SK-N-SH treated with all-trans-retinoic acid at 6 μM for 48 hours (cell line): ENCODE results near the gene NBAS.

ENCODE experiments used
- ATAC-seq: fragments of 200-7000 bp; cut with Tn5 transposase; 3 replicates; pipeline ENCODE4 v1.9.1; 2020; ENCODE audit warnings: mild to moderate bottlenecking, moderate library complexity
- ARNTL ChIP-seq: fragments of 450-650 bp; formaldehyde crosslinking; IDR thresholded peaks from 2 replicates; pipeline ENCODE4 v1.5.0; 2020; ENCODE audit warnings: low read depth, mild to moderate bottlenecking, moderate library complexity, borderline replicate concordance
- BACH2 ChIP-seq: fragments of 250-450 bp; sonication (Bioruptor Pico); IDR thresholded peaks from 2 replicates; pipeline ENCODE4 v1.9.0; 2021; ENCODE audit warnings: mild to moderate bottlenecking, borderline replicate concordance
- CREB5 ChIP-seq: fragments of 250-450 bp; sonication (Bioruptor Pico); IDR thresholded peaks from 2 replicates; pipeline ENCODE4 v1.5.1; 2020; ENCODE audit warnings: low read depth, mild to moderate bottlenecking, moderate library complexity
- CSDC2 ChIP-seq: fragments of 250-450 bp; sonication (Bioruptor Pico); IDR thresholded peaks from 2 replicates; pipeline ENCODE4 v1.5.0; 2020; ENCODE audit warnings: mild to moderate bottlenecking, moderate library complexity
- ESRRG ChIP-seq: fragments of 250-450 bp; sonication (Bioruptor Pico); IDR thresholded peaks from 2 replicates; pipeline ENCODE4 v1.6.1; 2021; ENCODE audit warnings: mild to moderate bottlenecking
- GLIS3 ChIP-seq: fragments of 250-450 bp; sonication (Bioruptor Pico); IDR thresholded peaks from 2 replicates; pipeline ENCODE4 v1.5.0; 2020; ENCODE audit warnings: mild to moderate bottlenecking, moderate library complexity
- ISL1 ChIP-seq: fragments of 250-450 bp; sonication (Bioruptor Pico); IDR thresholded peaks from 2 replicates; pipeline ENCODE4 v2.1.2; 2022; ENCODE audit warnings: mild to moderate bottlenecking, moderate library complexity
- OSR1 ChIP-seq: fragments of 250-450 bp; sonication (Bioruptor Pico); IDR thresholded peaks from 2 replicates; pipeline ENCODE4 v1.8.0; 2022; ENCODE audit warnings: moderate library complexity, mild to moderate bottlenecking, inconsistent platforms
- PATZ1 ChIP-seq: fragments of 250-450 bp; sonication (Bioruptor Pico); IDR thresholded peaks from 2 replicates; pipeline ENCODE4 v1.8.0; 2020; ENCODE audit warnings: mild to moderate bottlenecking, moderate library complexity, borderline replicate concordance
- POU6F1 ChIP-seq: fragments of 250-450 bp; sonication (Bioruptor Pico); IDR thresholded peaks from 2 replicates; pipeline ENCODE4 v1.8.0; 2021; ENCODE audit warnings: low read depth, mild to moderate bottlenecking, moderate library complexity, borderline replicate concordance
- PPARA ChIP-seq: fragments of 250-450 bp; sonication (Bioruptor Pico); IDR thresholded peaks from 2 replicates; pipeline ENCODE4 v1.5.0; 2020; ENCODE audit warnings: mild to moderate bottlenecking, borderline replicate concordance
- TCF4 ChIP-seq: fragments of 250-450 bp; sonication (Bioruptor Pico); IDR thresholded peaks from 2 replicates; pipeline ENCODE4 v1.8.0; 2021; ENCODE audit warnings: mild to moderate bottlenecking, moderate library complexity, borderline replicate concordance
- TOX ChIP-seq: fragments of 250-450 bp; sonication (Bioruptor Pico); IDR thresholded peaks from 2 replicates; pipeline ENCODE4 v1.8.0; 2021; ENCODE audit warnings: mild to moderate bottlenecking, moderate library complexity, borderline replicate concordance
- TSHZ2 ChIP-seq: fragments of 250-450 bp; sonication (Bioruptor Pico); IDR thresholded peaks from 2 replicates; pipeline ENCODE4 v1.5.0; 2020; ENCODE audit warnings: mild to moderate bottlenecking, moderate library complexity
- ZC3H10 ChIP-seq: fragments of 250-450 bp; sonication (Bioruptor Pico); IDR thresholded peaks from 2 replicates; pipeline ENCODE4 v1.5.1; 2021; ENCODE audit warnings: mild to moderate bottlenecking, moderate library complexity
- ZFP3 ChIP-seq: fragments of 250-450 bp; sonication (Bioruptor Pico); IDR thresholded peaks from 2 replicates; pipeline ENCODE4 v1.5.0; 2020; ENCODE audit warnings: mild to moderate bottlenecking, moderate library complexity
- ZFP30 ChIP-seq: fragments of 450-650 bp; formaldehyde crosslinking; IDR thresholded peaks from 2 replicates; pipeline ENCODE4 v1.5.0; 2022; ENCODE audit warnings: mild to moderate bottlenecking, moderate library complexity
- ZNF565 ChIP-seq: fragments of 450-650 bp; formaldehyde crosslinking; conservative IDR thresholded peaks from 2 replicates; pipeline ENCODE4 v1.5.0; 2020; ENCODE audit warnings: low read depth, mild to moderate bottlenecking, moderate library complexity
- ZNF70 ChIP-seq: fragments of 450-650 bp; formaldehyde crosslinking; IDR thresholded peaks from 2 replicates; pipeline ENCODE4 v1.5.0; 2020; ENCODE audit warnings: mild to moderate bottlenecking, moderate library complexity
- ZNF8 ChIP-seq: fragments of 450-650 bp; formaldehyde crosslinking; IDR thresholded peaks from 2 replicates; pipeline ENCODE4 v1.5.0; 2020; ENCODE audit warnings: mild to moderate bottlenecking, moderate library complexity
- TF ChIP-seq, protein P1 (sequence below): fragments of 250-450 bp; sonication (Bioruptor Pico); IDR thresholded peaks from 2 replicates; pipeline ENCODE4 v1.5.1; 2021; ENCODE audit warnings: mild to moderate bottlenecking, moderate library complexity

The NBAS gene

DNA sequence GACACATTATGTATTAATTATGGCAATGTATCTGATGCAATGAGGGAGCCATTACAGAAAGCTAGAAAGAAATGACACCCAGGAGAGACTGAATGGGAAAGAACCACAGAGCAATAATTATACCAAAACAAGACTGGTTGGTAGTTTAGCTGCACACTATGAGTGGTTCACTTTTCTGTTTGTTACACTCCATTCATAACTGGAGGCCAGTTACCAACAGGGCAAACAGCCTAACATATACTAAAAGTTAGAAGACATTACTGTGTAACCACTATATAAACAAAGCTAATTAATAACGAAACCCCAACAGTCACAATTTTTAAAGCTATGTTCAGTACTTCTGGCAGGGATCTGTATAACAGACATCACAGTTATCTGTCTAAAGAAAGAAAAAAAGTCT, 49.4 kb downstream of the NBAS start:
- TF ChIP-seq TCF4 (CRISPR knock-in tag) (no peak), ESRRG (no peak)
- ATAC-seq: no peak

DNA sequence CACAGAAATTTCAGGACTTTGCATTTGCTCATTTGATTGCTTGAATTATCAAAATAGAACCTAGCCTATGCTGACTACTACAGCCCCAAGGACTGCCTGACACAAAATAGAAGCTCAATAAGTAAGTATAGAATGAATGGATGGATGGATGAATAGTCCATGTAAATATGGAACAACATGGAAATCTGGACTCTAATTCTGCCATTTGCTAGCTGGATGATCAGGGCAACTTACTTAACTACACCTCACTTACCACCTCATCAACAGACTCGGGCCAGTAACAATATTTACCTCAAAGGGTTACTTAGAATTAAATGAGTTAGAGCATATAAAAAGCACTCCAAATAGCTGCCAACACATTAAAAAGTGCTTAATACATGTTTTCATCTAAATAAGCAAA, 50.6 kb downstream of the NBAS start:
- no peak for ATAC-seq
- TF ChIP-seq OSR1: no peak
- TF ChIP-seq ZNF70 (CRISPR knock-in tag): no peak
- no peak for TF ChIP-seq CREB5 (CRISPR knock-in tag)
- TF ChIP-seq ARNTL: no peak
- TF ChIP-seq ZC3H10 (CRISPR knock-in tag): no peak
- no peak for TF ChIP-seq ZNF565 (CRISPR knock-in tag)
- TF ChIP-seq GLIS3 (CRISPR knock-in tag): no peak
- no peak for TF ChIP-seq ZFP30 (CRISPR knock-in tag)
- TF ChIP-seq ISL1 (CRISPR knock-in tag): no peak
- no peak for TF ChIP-seq CSDC2 (CRISPR knock-in tag)
- no peak for TF ChIP-seq POU6F1 (CRISPR knock-in tag)

- TF ChIP-seq ZC3H10 (CRISPR knock-in tag): no peak
- no peak for TF ChIP-seq PATZ1 (CRISPR knock-in tag)
- TF ChIP-seq ZFP3 (CRISPR knock-in tag): no peak
- no peak for TF ChIP-seq ESRRG
- TF ChIP-seq CSDC2 (CRISPR knock-in tag): no peak
- TF ChIP-seq GLIS3 (CRISPR knock-in tag): no peak
- TF ChIP-seq TCF4 (CRISPR knock-in tag): no peak
- no peak for TF ChIP-seq PPARA
- no peak for TF ChIP-seq TSHZ2 (CRISPR knock-in tag)
- TF ChIP-seq TOX (CRISPR knock-in tag): no peak
- TF ChIP-seq ZNF70 (CRISPR knock-in tag): no peak
- TF ChIP-seq ZNF8: no peak
- no peak for TF ChIP-seq BACH2 (CRISPR knock-in tag)
- TF ChIP-seq OSR1: no peak
- no peak for TF ChIP-seq CREB5 (CRISPR knock-in tag)
- TF ChIP-seq, all 23 proteins: peak for 0
- no peak for ATAC-seq
These were observed 51.0 kb downstream of the NBAS start for GRCh38 chr2:15510131-15510530.

DNA sequence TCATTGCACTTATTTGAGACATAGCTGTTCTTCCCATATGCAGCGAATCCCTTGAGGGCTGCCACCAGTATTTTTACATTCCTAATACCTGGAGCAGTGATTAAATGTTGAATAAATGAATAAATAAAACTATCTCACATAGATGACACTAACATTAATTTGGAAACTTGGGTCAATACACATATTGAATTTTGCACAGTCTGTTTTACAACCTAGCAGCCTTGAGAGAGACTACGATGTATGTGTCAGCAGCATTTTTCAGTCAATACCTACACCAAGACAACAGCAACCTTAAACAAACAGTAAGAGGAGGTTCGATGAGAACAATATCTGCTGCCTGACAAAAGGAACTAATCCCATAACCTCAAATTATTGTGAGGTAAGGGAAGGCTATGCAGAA, 53.4 kb downstream of the NBAS start:
- no peak for ATAC-seq
- no peak for TF ChIP-seq OSR1
- TF ChIP-seq, protein P1, sequence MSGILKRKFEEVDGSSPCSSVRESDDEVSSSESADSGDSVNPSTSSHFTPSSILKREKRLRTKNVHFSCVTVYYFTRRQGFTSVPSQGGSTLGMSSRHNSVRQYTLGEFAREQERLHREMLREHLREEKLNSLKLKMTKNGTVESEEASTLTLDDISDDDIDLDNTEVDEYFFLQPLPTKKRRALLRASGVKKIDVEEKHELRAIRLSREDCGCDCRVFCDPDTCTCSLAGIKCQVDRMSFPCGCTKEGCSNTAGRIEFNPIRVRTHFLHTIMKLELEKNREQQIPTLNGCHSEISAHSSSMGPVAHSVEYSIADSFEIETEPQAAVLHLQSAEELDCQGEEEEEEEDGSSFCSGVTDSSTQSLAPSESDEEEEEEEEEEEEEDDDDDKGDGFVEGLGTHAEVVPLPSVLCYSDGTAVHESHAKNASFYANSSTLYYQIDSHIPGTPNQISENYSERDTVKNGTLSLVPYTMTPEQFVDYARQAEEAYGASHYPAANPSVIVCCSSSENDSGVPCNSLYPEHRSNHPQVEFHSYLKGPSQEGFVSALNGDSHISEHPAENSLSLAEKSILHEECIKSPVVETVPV (CRISPR knock-in tag): no peak
- TF ChIP-seq CSDC2 (CRISPR knock-in tag): no peak
